Measurements from ENCODE around the gene AKAP8. TPM values are rescaled to one million over a fixed set of nuclear protein-coding genes. Genes with fewer than 3 reads are reported as not detected.
"Not testable (repeated sequence)": the region's sequence is repeated elsewhere in the genome, so short reads cannot be mapped to it uniquely, and the experiment has no call there.

Gene AKAP8
- total and polyA plus RNA-seq, 12 donors: 13.0 to 45.8 (median 29.3) TPM

GRCh38 chr19:15358918-15359317, 20.7 kb downstream of the AKAP8 start:
- DNase-seq: no peak
- intact Hi-C loops (cut with DNase I): loop anchor here in 1 of 2 donors (10.0 kb wide), 1 partner anchor 184 kb away; no protein-coding TSS in a partner anchor
- Histone ChIP-seq H3K9me3 (replicated peaks in 1 of 3) (no peaks in the 10 kb centered on the region), H3K27me3 (no peaks in the 10 kb centered on the region), H3K36me3 (replicated peaks in 1 of 2) (peaks cover 0 to 84% of the 10 kb centered on the region in 2 donors), H3K27ac (no peak overlapping the region), H3K4me1 (replicated peaks in 1 of 2) (no peaks in the 10 kb centered on the region), H3K4me3 (no peak overlapping the region)
- TF ChIP-seq CTCF (IDR thresholded peaks at IDR 0.05) (no peak), POLR2A (IDR thresholded peaks at IDR 0.05) (no peak)
- 76 to 89% (median 81%) methylated on average over 3 of the region's 3 CpGs for WGBS, 4 donors

DNA sequence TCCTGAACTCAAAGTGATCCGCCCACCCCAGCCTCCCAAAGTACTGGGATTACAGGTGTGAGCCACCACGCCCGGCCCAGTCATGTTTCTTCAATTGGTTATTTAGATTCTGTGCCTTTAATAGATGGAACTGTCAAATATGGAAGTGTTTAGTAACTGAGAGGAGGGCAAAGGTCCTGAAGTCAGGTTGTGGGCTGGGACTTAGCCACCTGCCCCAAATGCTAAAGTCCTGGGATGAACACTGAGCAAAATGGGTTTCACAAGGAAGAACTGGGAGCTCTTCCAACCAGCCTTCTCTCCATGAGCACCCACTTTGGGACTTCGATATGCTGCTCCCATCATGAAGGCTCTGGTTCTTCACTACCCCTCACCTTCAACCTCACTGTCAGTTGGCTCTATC, 21.7 kb downstream of the AKAP8 start:
- no peaks in the 10 kb centered on the region for H3K9me3 ChIP-seq (replicated peaks in 1 of 3)
- no peak for TF ChIP-seq POLR2A (IDR thresholded peaks at IDR 0.05)
- no peak for TF ChIP-seq CTCF (IDR thresholded peaks at IDR 0.05)
- intact Hi-C loops (cut with DNase I): loop anchor here in 1 of 2 donors (10.0 kb wide), 1 partner anchor 183 kb away; no protein-coding TSS in a partner anchor
- H3K27me3 ChIP-seq: no peaks in the 10 kb centered on the region
- DNase-seq: no peak
- peaks cover 0 to 90% of the 10 kb centered on the region in 2 donors for H3K36me3 ChIP-seq (replicated peaks in 1 of 2)
- WGBS, 4 donors: 93 to 100% (median 98%) methylated on average over 4 of the region's 4 CpGs
- no peak overlapping the region for H3K27ac ChIP-seq
- no peak overlapping the region for H3K4me3 ChIP-seq
- H3K4me1 ChIP-seq (replicated peaks in 1 of 2): no peaks in the 10 kb centered on the region

- Histone ChIP-seq H3K9me3 (replicated peaks in 1 of 3) (no peaks in the 10 kb centered on the region), H3K36me3 (replicated peaks in 1 of 2) (peaks cover 0 to 64% of the 10 kb centered on the region in 2 donors), H3K27me3 (no peaks in the 10 kb centered on the region), H3K27ac (no peak overlapping the region), H3K4me1 (replicated peaks in 1 of 2) (no peaks in the 10 kb centered on the region), H3K4me3 (no peak overlapping the region)
- 83 to 86% (median 84%) methylated on average over 23 to 27 of the region's 27 CpGs for WGBS, 4 donors
- DNase-seq: no peak
- intact Hi-C loops (cut with DNase I): loop anchor here in 1 of 2 donors (10.0 kb wide), 1 partner anchor 180 kb away; no protein-coding TSS in a partner anchor
- no peak for TF ChIP-seq CTCF (IDR thresholded peaks at IDR 0.05)
- TF ChIP-seq POLR2A (IDR thresholded peaks at IDR 0.05): no peak
These were observed 24.9 kb downstream of the AKAP8 start for GRCh38 chr19:15354566-15355296.

- no peaks in the 10 kb centered on the region for H3K9me3 ChIP-seq (replicated peaks in 1 of 3)
- WGBS, 4 donors: 46 to 93% (median 70%) methylated on average over 4 of the region's 4 CpGs
- no peaks in the 10 kb centered on the region for H3K4me1 ChIP-seq (replicated peaks in 1 of 2)
- intact Hi-C loops (cut with DNase I): loop anchor here in 1 of 2 donors (10.0 kb wide), 1 partner anchor 179 kb away; no protein-coding TSS in a partner anchor
- no peak overlapping the region for H3K4me3 ChIP-seq
- H3K27ac ChIP-seq: no peak overlapping the region
- peaks cover 0 to 56% of the 10 kb centered on the region in 2 donors for H3K36me3 ChIP-seq (replicated peaks in 1 of 2)
- no peaks in the 10 kb centered on the region for H3K27me3 ChIP-seq
- no peak for DNase-seq
- no peak for TF ChIP-seq CTCF (IDR thresholded peaks at IDR 0.05)
- TF ChIP-seq POLR2A (IDR thresholded peaks at IDR 0.05): no peak
These were observed 25.7 kb downstream of the AKAP8 start for GRCh38 chr19:15353908-15354307.

DNA sequence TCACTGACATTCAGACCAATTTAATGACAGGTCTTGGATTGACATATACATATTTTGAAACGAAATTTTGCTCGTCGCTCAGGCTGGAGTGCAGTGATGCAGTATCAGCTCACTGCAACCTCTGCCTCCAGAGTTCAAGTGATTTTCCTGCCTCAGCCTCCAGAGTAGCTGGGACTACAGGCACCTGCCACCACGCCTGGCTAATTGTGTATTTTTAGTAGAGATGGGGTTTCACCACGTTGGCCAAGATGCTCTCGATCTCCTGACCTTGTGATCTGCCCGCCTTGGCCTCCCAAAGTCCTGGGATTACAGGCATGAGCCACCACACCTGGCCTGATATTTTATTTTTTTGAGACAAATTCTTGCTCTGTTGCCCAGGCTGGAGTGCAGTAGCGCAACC, 27.1 kb downstream of the AKAP8 start:
- H3K4me3 ChIP-seq; H3K27me3 ChIP-seq; DNase-seq; H3K4me1 ChIP-seq (replicated peaks in 1 of 2); H3K9me3 ChIP-seq (replicated peaks in 1 of 3); H3K27ac ChIP-seq: not testable (repeated sequence)
- 82 to 90% (median 88%) methylated on average over 6 to 8 of the region's 8 CpGs for WGBS, 4 donors
- intact Hi-C loops (cut with DNase I): loop anchor here in 1 of 2 donors (10.0 kb wide), 1 partner anchor 178 kb away; no protein-coding TSS in a partner anchor
- peaks cover 0 to 42% of the 10 kb centered on the region in 2 donors for H3K36me3 ChIP-seq (replicated peaks in 1 of 2)

DNA sequence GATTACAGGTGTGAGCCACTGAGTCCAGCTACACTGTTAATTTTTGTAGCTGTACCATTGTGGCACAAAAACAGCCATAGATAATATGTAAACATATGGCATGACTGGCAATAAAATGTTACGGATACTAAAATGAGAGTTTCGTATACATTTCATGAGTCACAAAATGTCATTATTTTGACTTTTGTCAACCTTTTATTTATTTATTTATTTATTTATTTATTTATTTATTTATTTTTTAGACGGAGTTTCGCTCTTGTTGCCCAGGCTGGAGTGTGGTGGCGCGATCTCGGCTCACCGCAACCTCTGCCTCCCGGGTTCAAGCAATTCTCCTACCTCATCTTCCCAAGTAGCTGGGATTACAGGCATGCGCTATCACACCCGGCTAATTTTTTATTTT, 38.3 kb downstream of the AKAP8 start:
- H3K4me1 ChIP-seq (replicated peaks in 1 of 2); H3K4me3 ChIP-seq; DNase-seq; H3K27me3 ChIP-seq; intact Hi-C loops (cut with DNase I); H3K27ac ChIP-seq; H3K9me3 ChIP-seq (replicated peaks in 1 of 3): not testable (repeated sequence)
- WGBS, 4 donors: 94 to 98% (median 97%) methylated on average over 11 of the region's 11 CpGs
- H3K36me3 ChIP-seq (replicated peaks in 1 of 2): peaks cover 0 to 14% of the 10 kb centered on the region in 2 donors
